K562 (cell line): Measurements from ENCODE around the gene STRA8. TPM values are rescaled to one million over a fixed set of nuclear protein-coding genes. Genes with fewer than 3 reads are reported as not detected.

Experiments used
- BRF1 ChIP-seq: IDR thresholded peaks from 3 replicates; pipeline ENCODE4 v1.6.1; 2011; ENCODE audit warnings: borderline replicate concordance, mild to moderate bottlenecking; ENCODE audit not compliant: insufficient read length; ENCODE audit errors: extremely low read depth
- CBX1 ChIP-seq: sonication (generic); IDR thresholded peaks from 2 replicates; pipeline ENCODE4 v1.6.1; 2016; ENCODE audit warnings: antibody characterized with exemption, low read depth, mild to moderate bottlenecking
- CCAR2 ChIP-seq: fragments of 200-400 bp; formaldehyde crosslinking; IDR thresholded peaks from 2 replicates; pipeline ENCODE4 v1.6.1; 2017; ENCODE audit warnings: mild to moderate bottlenecking, low read depth, low read length
- CHCHD3 ChIP-seq: fragments of 250-450 bp; sonication (Bioruptor Pico); IDR thresholded peaks from 2 replicates; pipeline ENCODE4 v2.1.2; 2022; ENCODE audit warnings: mild to moderate bottlenecking
- FOXJ3 ChIP-seq: sonication (generic); formaldehyde crosslinking; IDR thresholded peaks from 2 replicates; pipeline ENCODE4 v1.4.0; 2020; ENCODE audit warnings: mild to moderate bottlenecking, missing genetic modification reagents
- FOXP1 ChIP-seq: sonication (generic); formaldehyde crosslinking; IDR thresholded peaks from 2 replicates; pipeline ENCODE4 v1.8.0; 2022; ENCODE audit warnings: mild to moderate bottlenecking, missing genetic modification reagents
- GABPA ChIP-seq: fragments of 200-800 bp; sonication (Bioruptor generic); conservative IDR thresholded peaks from 2 replicates; pipeline ENCODE4 v1.6.1; 2016; ENCODE audit warnings: low read depth, missing genetic modification characterization, missing compliant biosample characterization
- GATAD2A ChIP-seq: fragments of 450-650 bp; IDR thresholded peaks from 2 replicates; pipeline ENCODE4 v1.6.1; 2017
- HOMEZ ChIP-seq: fragments of 250-450 bp; sonication (Bioruptor Pico); IDR thresholded peaks from 2 replicates; pipeline ENCODE4 v1.4.0; 2020; ENCODE audit warnings: mild to moderate bottlenecking, moderate library complexity
- IFI16 ChIP-seq: fragments of 250-450 bp; sonication (Bioruptor Pico); IDR thresholded peaks from 2 replicates; pipeline ENCODE4 v2.1.2; 2022; ENCODE audit warnings: mild to moderate bottlenecking, inconsistent platforms
- ILF3 ChIP-seq: fragments of 450-650 bp; IDR thresholded peaks from 2 replicates; pipeline ENCODE4 v1.6.1; 2018; ENCODE audit warnings: antibody characterized with exemption, mild to moderate bottlenecking, moderate library complexity, borderline replicate concordance
- KHSRP ChIP-seq: fragments of 450-650 bp; IDR thresholded peaks from 2 replicates; pipeline ENCODE4 v1.6.1; 2017
- KLF1 ChIP-seq: fragments of 450-650 bp; IDR thresholded peaks from 2 replicates; pipeline ENCODE4 v1.6.1; 2016; ENCODE audit warnings: missing genetic modification characterization, missing compliant biosample characterization
- LARP7 ChIP-seq: fragments of 450-650 bp; IDR thresholded peaks from 2 replicates; pipeline ENCODE4 v1.6.1; 2016
- NEUROD1 ChIP-seq: fragments of 150-350 bp; IDR thresholded peaks from 2 replicates; pipeline ENCODE4 v1.6.1; 2014; ENCODE audit warnings: borderline replicate concordance, low read length, low read depth; ENCODE audit not compliant: partially characterized antibody
- NFATC3 ChIP-seq: fragments of 450-650 bp; IDR thresholded peaks from 2 replicates; pipeline ENCODE4 v1.6.1; 2017; ENCODE audit warnings: mild to moderate bottlenecking
- NR4A1 ChIP-seq, 2 experiments: fragments of 250-450 bp in 1 of 2; fragments of 450-650 bp in 1 of 2; sonication (Bioruptor Pico) in 1 of 2; IDR thresholded peaks; 2 replicates each; pipeline versions ENCODE4 v1.4.0 to v1.6.1; 2016 to 2020; ENCODE audit warnings: mild to moderate bottlenecking in 2 of 2, missing compliant biosample characterization in 1 of 2, missing genetic modification characterization in 1 of 2, moderate library complexity in 1 of 2
- NUFIP1 ChIP-seq: fragments of 450-650 bp; IDR thresholded peaks from 2 replicates; pipeline ENCODE4 v1.6.1; 2018; ENCODE audit not compliant: partially characterized antibody
- PATZ1 ChIP-seq: fragments of 250-450 bp; sonication (Bioruptor Pico); IDR thresholded peaks from 2 replicates; pipeline ENCODE4 v1.5.0; 2020; ENCODE audit warnings: mild to moderate bottlenecking, borderline replicate concordance
- POU5F1 ChIP-seq: fragments of 150-350 bp; IDR thresholded peaks from 2 replicates; pipeline ENCODE4 v1.6.1; 2014; ENCODE audit warnings: borderline replicate concordance, low read length, low read depth, mild to moderate bottlenecking; ENCODE audit not compliant: partially characterized antibody
- RBM39 ChIP-seq: fragments of 200-400 bp; formaldehyde crosslinking; optimal IDR thresholded peaks from 2 replicates; pipeline ENCODE3; 2018; ENCODE audit warnings: low read depth, low read length
- TARDBP ChIP-seq: fragments of 450-650 bp; IDR thresholded peaks from 2 replicates; pipeline ENCODE4 v1.6.1; 2016
- TFE3 ChIP-seq: fragments of 450-650 bp; formaldehyde crosslinking; IDR thresholded peaks from 2 replicates; pipeline ENCODE4 v1.4.0; 2020; ENCODE audit warnings: mild to moderate bottlenecking, mixed read lengths
- ZNF253 ChIP-seq: fragments of 250-450 bp; sonication (Bioruptor Pico); conservative IDR thresholded peaks from 2 replicates; pipeline ENCODE4 v1.6.1; 2021; ENCODE audit warnings: mild to moderate bottlenecking
- ZNF507 ChIP-seq: conservative IDR thresholded peaks from 2 replicates; pipeline ENCODE4 v1.6.1; 2017; ENCODE audit warnings: missing genetic modification characterization, missing compliant biosample characterization
- polyA plus RNA-seq, 8 experiments: library from polyadenylated mRNA; depleted of rRNA in 4 of 8; stranded (reverse) in 5 of 8; unstranded in 3 of 8; fragments of >200 nt; fragmentation: Nextera tagmentation in 2 of 8; fragmentation: Illumina TruSeq in 1 of 8; extraction: Ambion mirVana in 2 of 8; extraction: Trizol in 1 of 8; gene quantifications; 2 replicates each; pipeline versions ENCODE4 v1.2.1 to v1.2.3, GENCODE V29; 2011 to 2014; ENCODE audit warnings: inconsistent platforms in 1 of 8, missing spikeins in 1 of 8
- total RNA-seq, 7 experiments: library from RNA; depleted of rRNA in 6 of 7; stranded (reverse); fragments of >200 nt in 6 of 7; fragmentation: Illumina TruSeq in 2 of 7; extraction: Trizol in 2 of 7; gene quantifications; 2 replicates each; pipeline versions ENCODE4 v1.2.1 to v1.2.3, GENCODE V29; 2011 to 2021; ENCODE audit warnings: low replicate concordance in 1 of 7

The STRA8 gene
- total and polyA plus RNA-seq, 9 of the 15 experiments (the other 6 are each of a cell fraction or from before 2014, with no cell fraction given) = not detected

GRCh38 chr7:135211179-135211945 is 22.3 kb upstream of the STRA8 start, which contains the start of gene WDR91 (continued):
- peak; percentile 83 for TF ChIP-seq CBX1
- no peak for TF ChIP-seq FOXJ3 (CRISPR knock-in tag)
- TF ChIP-seq GATAD2A = peak; percentile 61; the same call in 1 of the 2 replicates
- TF ChIP-seq POU5F1 = no peak
- TF ChIP-seq RBM39 = no peak
- no peak for TF ChIP-seq ZNF253 (CRISPR knock-in tag)
- TF ChIP-seq ZNF507 = no peak
- no peak for TF ChIP-seq KLF1 (tag)
- peak; percentile 60; the same call in 1 of the 2 replicates for TF ChIP-seq GABPA (tag)
- TF ChIP-seq ILF3 = no peak
- TF ChIP-seq CCAR2 = no peak
- TF ChIP-seq FOXP1 = peak; percentile 32
- TF ChIP-seq CHCHD3 (CRISPR knock-in tag) = no peak
- TF ChIP-seq NEUROD1 = peak; percentile 12
- no peak for TF ChIP-seq PATZ1 (CRISPR knock-in tag)
- TF ChIP-seq KHSRP = no peak
- TF ChIP-seq BRF1 = no peak
- no peak for TF ChIP-seq NUFIP1
- no peak for TF ChIP-seq NFATC3
- TF ChIP-seq LARP7 = no peak
- TF ChIP-seq HOMEZ (CRISPR knock-in tag) = peak; percentile 66; the same call in 1 of the 2 replicates
- peak; percentile 27; the same call in 1 of the 2 replicates for TF ChIP-seq NR4A1 (CRISPR knock-in tag; IDR thresholded peaks at IDR 0.05)
- no peak for TF ChIP-seq NR4A1 (tag; IDR thresholded peaks at IDR 0.05)
- no peak for TF ChIP-seq IFI16 (CRISPR knock-in tag)
- 0 out of 2 replicates have a peak, but pooled peaks have one; percentile 37 for TF ChIP-seq TARDBP
- no peak for TF ChIP-seq TFE3
